Panc1 (cell line): ENCODE results near the gene AMN.

ENCODE experiments used
- CTCF ChIP-seq: fragments of 450-650 bp; IDR thresholded peaks from 2 replicates; pipeline ENCODE4 v1.5.1; 2017; ENCODE audit warnings: mild to moderate bottlenecking
- POLR2AphosphoS5 ChIP-seq: IDR thresholded peaks from 2 replicates; pipeline ENCODE4 v1.6.1; 2012; ENCODE audit warnings: mild to moderate bottlenecking, low read depth, low read length, moderate library complexity
- REST ChIP-seq, 2 experiments: IDR thresholded peaks; 2 replicates each; pipeline ENCODE4 v1.6.1; 2011 to 2012; ENCODE audit warnings: low read depth in 2 of 2, control low read depth in 1 of 2, low read length in 1 of 2, mild to moderate bottlenecking in 1 of 2, moderate library complexity in 1 of 2; ENCODE audit not compliant: insufficient read depth in 1 of 2
- SIN3A ChIP-seq: IDR thresholded peaks from 2 replicates; pipeline ENCODE4 v1.6.1; 2012; ENCODE audit warnings: low read depth, mild to moderate bottlenecking, low read length, moderate library complexity, borderline replicate concordance; ENCODE audit not compliant: insufficient read depth
- TCF7L2 ChIP-seq: IDR thresholded peaks from 2 replicates; pipeline ENCODE4 v1.6.1; 2011; ENCODE audit warnings: mild to moderate bottlenecking, low read depth, low read length, inconsistent platforms

GRCh38 chr14:102909911-102910310 lies 12.6 kb upstream of the AMN start:
- TF ChIP-seq POLR2AphosphoS5 (no peak), SIN3A (no peak), CTCF (no peak), REST (IDR thresholded peaks at IDR 0.05; ENCODE audit: insufficient read depth in 1 of 2, low read depth in 2 of 2, low read length in 1 of 2) (no peak), TCF7L2 (no peak)
